ENCODE measurements around the gene ADGRF1. TPM values are rescaled to one million over a fixed set of nuclear protein-coding genes. Genes with fewer than 3 reads are reported as not detected.
A peak's percentile ranks its signal among the peaks of the same experiment; 100 is the strongest.

Gene ADGRF1
- total and polyA plus RNA-seq, 5 donors, result not detected

- 84% methylated on average over 1 of the region's 1 CpG for WGBS
- no peak for ATAC-seq
- Histone ChIP-seq H3K27me3 (ENCODE audit: control insufficient read depth, insufficient read depth) (no peaks in the 10 kb centered on the region), H3K27ac (ENCODE audit: low read length) (no peak overlapping the region), H3K9me3 (ENCODE audit: control insufficient read depth, low read length) (no peaks in the 10 kb centered on the region), H3K4me3 (ENCODE audit: low read length) (no peak overlapping the region), H3K4me1 (ENCODE audit: control insufficient read depth, insufficient read depth, low read length) (no peaks in the 10 kb centered on the region)
- no peak for DNase-seq
- intact Hi-C loops (cut with DNase I), result no loop called here
These were observed 67.3 kb downstream of the ADGRF1 start for GRCh38 chr6:46974786-46975185.

GRCh38 chr6:46973029-46973428 is 69.1 kb downstream of the ADGRF1 start:
- ATAC-seq (no peak), DNase-seq (no peak)
- H3K9me3 ChIP-seq (ENCODE audit: control insufficient read depth, low read length), result no peaks in the 10 kb centered on the region
- no peaks in the 10 kb centered on the region for H3K4me1 ChIP-seq (ENCODE audit: control insufficient read depth, insufficient read depth, low read length)
- WGBS, result 51% methylated on average over 2 of the region's 2 CpGs
- H3K4me3 ChIP-seq (ENCODE audit: low read length), result no peak overlapping the region
- intact Hi-C loops (cut with DNase I), result no loop called here
- H3K27me3 ChIP-seq (ENCODE audit: control insufficient read depth, insufficient read depth), result no peaks in the 10 kb centered on the region
- no peak overlapping the region for H3K27ac ChIP-seq (ENCODE audit: low read length)

- ATAC-seq (no peak), DNase-seq (no peak)
- Histone ChIP-seq H3K4me3 (ENCODE audit: low read length) (no peak overlapping the region), H3K27me3 (ENCODE audit: control insufficient read depth, insufficient read depth) (no peaks in the 10 kb centered on the region), H3K4me1 (ENCODE audit: control insufficient read depth, insufficient read depth, low read length) (no peaks in the 10 kb centered on the region), H3K27ac (ENCODE audit: low read length) (no peak overlapping the region), H3K9me3 (ENCODE audit: control insufficient read depth, low read length) (no peaks in the 10 kb centered on the region)
- WGBS, result 33% methylated on average over 1 of the region's 1 CpG
- intact Hi-C loops (cut with DNase I), result no loop called here
These were observed 69.6 kb downstream of the ADGRF1 start for GRCh38 chr6:46972531-46972930.

- Histone ChIP-seq H3K27ac (ENCODE audit: low read length) (no peak overlapping the region), H3K4me1 (ENCODE audit: control insufficient read depth, insufficient read depth, low read length) (peaks cover 2% of the 10 kb centered on the region), H3K9me3 (ENCODE audit: control insufficient read depth, low read length) (no peaks in the 10 kb centered on the region), H3K4me3 (ENCODE audit: low read length) (no peak overlapping the region), H3K27me3 (ENCODE audit: control insufficient read depth, insufficient read depth) (no peaks in the 10 kb centered on the region)
- no peak for DNase-seq
- WGBS, result 61% methylated on average over 1 of the region's 1 CpG
- intact Hi-C loops (cut with DNase I), result no loop called here
- ATAC-seq, result no peak
These were observed 72.9 kb downstream of the ADGRF1 start for GRCh38 chr6:46969206-46969605.

- Histone ChIP-seq H3K27me3 (ENCODE audit: control insufficient read depth, insufficient read depth) (no peaks in the 10 kb centered on the region), H3K27ac (ENCODE audit: low read length) (no peak overlapping the region), H3K4me3 (ENCODE audit: low read length) (no peak overlapping the region), H3K4me1 (ENCODE audit: control insufficient read depth, insufficient read depth, low read length) (peaks cover 2% of the 10 kb centered on the region), H3K9me3 (ENCODE audit: control insufficient read depth, low read length) (no peaks in the 10 kb centered on the region)
- no peak for DNase-seq
- intact Hi-C loops (cut with DNase I), result no loop called here
- no peak for ATAC-seq
These were observed 74.2 kb downstream of the ADGRF1 start for GRCh38 chr6:46967826-46968349.

- H3K9me3 ChIP-seq (ENCODE audit: control insufficient read depth, low read length), result no peaks in the 10 kb centered on the region
- H3K4me1 ChIP-seq (ENCODE audit: control insufficient read depth, insufficient read depth, low read length), result peaks cover 2% of the 10 kb centered on the region
- WGBS, result 49% methylated on average over 12 of the region's 12 CpGs
- DNase-seq, result peak in 1 of 3 donors; percentile 47
- H3K27ac ChIP-seq (ENCODE audit: low read length), result peak overlapping the region; percentile 19
- H3K4me3 ChIP-seq (ENCODE audit: low read length), result no peak overlapping the region
- H3K27me3 ChIP-seq (ENCODE audit: control insufficient read depth, insufficient read depth), result no peaks in the 10 kb centered on the region
- peak; percentile 54 to 63 for ATAC-seq
- intact Hi-C loops (cut with DNase I), result no loop called here
These were observed 77.2 kb downstream of the ADGRF1 start for GRCh38 chr6:46964716-46965519.

GRCh38 chr6:46963626-46964025 is 78.5 kb downstream of the ADGRF1 start:
- Histone ChIP-seq H3K4me1 (ENCODE audit: control insufficient read depth, insufficient read depth, low read length) (peaks cover 2% of the 10 kb centered on the region), H3K4me3 (ENCODE audit: low read length) (no peak overlapping the region), H3K27me3 (ENCODE audit: control insufficient read depth, insufficient read depth) (no peaks in the 10 kb centered on the region), H3K27ac (ENCODE audit: low read length) (no peak overlapping the region), H3K9me3 (ENCODE audit: control insufficient read depth, low read length) (no peaks in the 10 kb centered on the region)
- intact Hi-C loops (cut with DNase I), result no loop called here
- WGBS, result 39% methylated on average over 5 of the region's 5 CpGs
- peak; percentile 74 to 90 for ATAC-seq
- no peak for DNase-seq

GRCh38 chr6:46963039-46963438 is 79.1 kb downstream of the ADGRF1 start:
- H3K9me3 ChIP-seq (ENCODE audit: control insufficient read depth, low read length), result no peaks in the 10 kb centered on the region
- H3K4me1 ChIP-seq (ENCODE audit: control insufficient read depth, insufficient read depth, low read length), result peaks cover 2% of the 10 kb centered on the region
- ATAC-seq (no peak), DNase-seq (no peak)
- H3K27ac ChIP-seq (ENCODE audit: low read length), result peak overlapping the region; percentile 21
- no peak overlapping the region for H3K4me3 ChIP-seq (ENCODE audit: low read length)
- intact Hi-C loops (cut with DNase I), result no loop called here
- no peaks in the 10 kb centered on the region for H3K27me3 ChIP-seq (ENCODE audit: control insufficient read depth, insufficient read depth)

- Histone ChIP-seq H3K4me3 (ENCODE audit: low read length) (no peak overlapping the region), H3K4me1 (ENCODE audit: control insufficient read depth, insufficient read depth, low read length) (peaks cover 2% of the 10 kb centered on the region), H3K9me3 (ENCODE audit: control insufficient read depth, low read length) (no peaks in the 10 kb centered on the region), H3K27ac (ENCODE audit: low read length) (no peak overlapping the region), H3K27me3 (ENCODE audit: control insufficient read depth, insufficient read depth) (no peaks in the 10 kb centered on the region)
- WGBS, result 92% methylated on average over 5 of the region's 5 CpGs
- intact Hi-C loops (cut with DNase I), result no loop called here
- DNase-seq (no peak), ATAC-seq (no peak)
These were observed 80.4 kb downstream of the ADGRF1 start for GRCh38 chr6:46961711-46962110.

- DNase-seq (no peak), ATAC-seq (no peak)
- Histone ChIP-seq H3K27me3 (ENCODE audit: control insufficient read depth, insufficient read depth) (no peaks in the 10 kb centered on the region), H3K4me1 (ENCODE audit: control insufficient read depth, insufficient read depth, low read length) (peaks cover 2% of the 10 kb centered on the region), H3K4me3 (ENCODE audit: low read length) (no peak overlapping the region), H3K9me3 (ENCODE audit: control insufficient read depth, low read length) (no peaks in the 10 kb centered on the region), H3K27ac (ENCODE audit: low read length) (no peak overlapping the region)
- intact Hi-C loops (cut with DNase I), result no loop called here
These were observed 80.9 kb downstream of the ADGRF1 start for GRCh38 chr6:46961232-46961631.

GRCh38 chr6:46959419-46959818 is 82.7 kb downstream of the ADGRF1 start:
- ATAC-seq (no peak), DNase-seq (no peak)
- intact Hi-C loops (cut with DNase I), result no loop called here
- Histone ChIP-seq H3K4me1 (ENCODE audit: control insufficient read depth, insufficient read depth, low read length) (no peaks in the 10 kb centered on the region), H3K4me3 (ENCODE audit: low read length) (no peak overlapping the region), H3K27me3 (ENCODE audit: control insufficient read depth, insufficient read depth) (no peaks in the 10 kb centered on the region), H3K9me3 (ENCODE audit: control insufficient read depth, low read length) (no peaks in the 10 kb centered on the region), H3K27ac (ENCODE audit: low read length) (no peak overlapping the region)

GRCh38 chr6:46956409-46956808 is 85.7 kb downstream of the ADGRF1 start:
- WGBS, result 95% methylated on average over 6 of the region's 6 CpGs
- ATAC-seq (no peak), DNase-seq (no peak)

More at GRCh38 chr6:46956409-46956808, 85.7 kb downstream of the ADGRF1 start:
- H3K27ac ChIP-seq (ENCODE audit: low read length), result no peak overlapping the region
- no peaks in the 10 kb centered on the region for H3K4me1 ChIP-seq (ENCODE audit: control insufficient read depth, insufficient read depth, low read length)
- H3K4me3 ChIP-seq (ENCODE audit: low read length), result no peak overlapping the region
- no peaks in the 10 kb centered on the region for H3K9me3 ChIP-seq (ENCODE audit: control insufficient read depth, low read length)
- H3K27me3 ChIP-seq (ENCODE audit: control insufficient read depth, insufficient read depth), result no peaks in the 10 kb centered on the region
- intact Hi-C loops (cut with DNase I), result no loop called here

All from right cardiac atrium (tissue), 5 donors.